ENCODE measurements around the gene MAT2A.
A peak's percentile ranks its signal among the peaks of the same experiment; 100 is the strongest.
"Not testable (repeated sequence)": the region's sequence is repeated elsewhere in the genome, so short reads cannot be mapped to it uniquely, and the experiment has no call there.

The MAT2A gene

DNA sequence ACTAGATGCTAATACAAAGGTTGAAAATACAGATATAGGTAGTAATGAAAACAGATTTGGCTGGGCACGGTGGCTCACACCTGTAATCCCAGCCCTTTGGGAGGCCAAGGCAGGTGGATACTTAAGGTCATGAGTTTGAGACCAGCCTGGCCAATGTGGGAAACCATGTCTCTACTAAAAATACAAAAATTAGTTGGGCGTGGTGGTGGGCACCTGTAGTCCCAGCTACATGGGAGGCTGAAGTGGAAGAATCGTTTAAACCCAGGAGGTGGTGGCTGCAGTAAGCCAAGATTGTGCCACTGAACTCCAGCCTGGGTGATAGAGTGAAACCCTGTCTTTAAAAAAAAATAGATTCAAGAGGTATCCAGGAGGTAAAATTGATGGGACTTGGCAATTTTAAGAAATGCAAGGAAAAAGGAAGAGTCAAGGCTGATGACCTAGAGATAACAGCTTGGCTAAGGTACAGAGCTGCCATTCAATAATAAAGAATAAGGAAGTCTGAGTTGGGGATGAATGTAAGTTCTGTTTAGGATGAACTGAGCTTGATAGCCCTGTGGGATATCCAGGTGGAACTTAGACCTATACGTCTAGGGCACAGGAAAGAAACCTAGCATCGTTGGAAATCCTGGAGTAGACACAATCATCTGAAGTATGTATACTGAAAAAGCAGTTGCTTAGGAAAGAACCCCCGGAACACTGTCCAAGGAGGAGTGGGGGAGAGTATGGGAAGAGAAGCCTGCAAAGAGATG lies 9.1 kb downstream of the MAT2A start:
- DNase-seq, result no peak

DNA sequence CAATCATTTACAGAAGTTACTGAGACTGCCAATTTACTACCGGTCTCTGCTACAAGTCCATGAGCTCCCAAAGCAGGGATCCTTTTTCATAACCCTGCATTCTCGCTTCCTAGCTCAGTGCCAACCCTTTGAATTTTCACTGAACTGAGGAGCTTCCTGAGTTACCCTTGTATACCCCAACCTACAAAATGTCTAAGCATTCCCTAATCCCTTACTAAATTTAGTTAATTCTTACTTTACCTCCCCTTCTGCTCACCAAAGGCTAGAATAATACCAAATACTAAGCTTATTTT lies 9.6 kb downstream of the MAT2A start:
- no peak for DNase-seq

DNA sequence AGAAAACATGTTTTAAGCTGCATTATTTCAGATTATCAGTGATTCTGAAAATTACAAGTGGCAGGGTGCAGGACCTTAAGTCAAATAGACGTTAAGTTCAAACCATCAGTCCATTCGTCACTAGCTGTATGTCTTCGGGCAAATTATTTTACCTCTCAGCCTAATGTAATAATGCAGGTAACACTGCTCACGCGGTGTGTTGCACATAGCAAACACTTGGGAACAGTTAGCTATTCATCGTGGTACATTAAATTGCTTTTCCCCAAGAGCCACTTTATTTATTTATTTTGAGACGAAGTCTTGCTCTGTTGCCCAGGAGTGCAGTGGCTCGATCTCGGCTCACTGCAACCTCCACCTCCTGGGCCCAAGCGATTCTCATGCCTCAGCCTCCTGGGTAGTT lies 10.1 kb downstream of the MAT2A start:
- no peak for DNase-seq

DNA sequence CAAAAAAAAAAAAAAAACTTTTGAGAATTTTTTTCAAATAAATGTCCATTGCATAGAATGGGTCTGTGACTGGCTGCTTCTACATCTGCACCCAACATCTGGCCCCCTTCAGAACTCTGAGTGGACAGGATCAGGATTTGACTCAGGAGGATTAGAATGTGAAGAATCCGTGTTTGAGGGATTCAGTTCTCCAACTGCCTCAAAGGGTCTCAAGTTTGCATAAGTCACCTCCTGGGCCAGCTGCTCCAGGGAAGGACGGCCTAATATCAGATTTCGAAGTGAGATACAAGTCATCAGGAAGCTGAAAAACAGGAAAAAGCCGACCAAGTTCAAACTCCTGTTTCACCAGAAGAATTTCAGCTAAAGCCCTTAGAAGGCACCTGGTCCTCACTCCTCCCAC lies 10.9 kb downstream of the MAT2A start:
- DNase-seq, result no peak

DNA sequence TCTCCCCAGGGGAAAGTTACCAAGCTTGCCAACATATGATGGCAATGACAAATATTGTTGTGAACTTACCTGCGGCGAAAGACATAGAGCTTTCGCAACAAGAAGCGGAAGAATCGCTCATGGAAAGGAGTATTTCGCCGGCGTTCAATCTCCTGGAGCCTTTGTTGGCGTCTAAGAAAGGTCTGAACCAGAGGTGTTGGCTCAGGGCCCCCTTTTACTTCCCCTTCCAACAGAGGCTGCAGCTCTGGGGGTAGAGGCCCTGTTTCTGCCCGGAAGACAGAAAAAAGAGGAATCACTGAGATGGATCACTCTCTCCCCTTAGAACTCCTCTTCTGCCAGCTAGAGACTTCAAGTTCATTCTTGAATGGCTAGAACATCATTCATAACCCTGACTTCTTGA lies 11.5 kb downstream of the MAT2A start:
- no peak for DNase-seq

DNA sequence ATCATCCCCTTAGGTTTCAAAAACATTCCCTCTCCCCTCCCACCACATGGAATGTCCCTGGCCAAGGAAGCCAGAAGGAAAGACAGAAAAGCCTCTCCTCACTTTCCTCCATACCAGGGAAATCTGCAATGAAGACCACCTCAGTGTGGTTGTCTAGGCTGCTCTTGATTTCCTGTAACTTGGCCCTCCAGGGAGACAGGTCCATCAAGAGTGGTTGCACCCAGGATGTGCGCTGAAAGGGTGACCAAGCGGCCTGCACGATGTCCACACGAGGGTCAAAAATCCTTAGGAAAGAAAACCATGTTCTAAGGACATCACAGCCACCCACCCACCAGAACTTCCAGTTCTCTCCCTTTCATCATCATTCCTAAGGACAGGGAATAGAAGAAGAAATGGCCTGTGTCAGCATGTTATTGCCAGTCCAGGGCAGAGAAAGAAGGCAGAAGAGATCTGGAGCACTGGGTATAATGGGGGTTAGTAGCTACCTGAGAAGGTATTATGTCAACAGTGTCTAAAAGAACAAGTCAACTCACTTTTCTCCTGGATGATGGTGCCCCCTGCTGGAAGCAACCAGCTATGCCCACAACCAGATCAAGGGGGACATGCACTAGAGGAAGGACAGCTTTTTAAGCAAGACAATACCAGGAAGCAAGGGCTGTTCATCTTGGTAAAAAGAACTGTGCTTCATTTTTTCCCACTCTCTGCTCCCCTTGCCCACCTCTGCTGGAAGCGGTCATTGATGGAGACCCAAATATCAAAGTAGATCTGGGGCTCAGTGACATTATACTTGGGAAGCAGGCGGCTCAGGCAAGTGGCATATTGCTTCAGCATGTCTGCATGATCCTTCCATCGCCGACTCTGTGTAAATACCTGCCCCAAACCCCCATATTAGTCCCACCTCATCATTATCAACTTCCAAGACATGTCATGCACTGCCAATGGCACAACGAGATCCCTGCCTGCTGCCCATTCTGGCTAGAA lies 13.0 kb downstream of the MAT2A start:
- DNase-seq, result peak; percentile 89

DNA sequence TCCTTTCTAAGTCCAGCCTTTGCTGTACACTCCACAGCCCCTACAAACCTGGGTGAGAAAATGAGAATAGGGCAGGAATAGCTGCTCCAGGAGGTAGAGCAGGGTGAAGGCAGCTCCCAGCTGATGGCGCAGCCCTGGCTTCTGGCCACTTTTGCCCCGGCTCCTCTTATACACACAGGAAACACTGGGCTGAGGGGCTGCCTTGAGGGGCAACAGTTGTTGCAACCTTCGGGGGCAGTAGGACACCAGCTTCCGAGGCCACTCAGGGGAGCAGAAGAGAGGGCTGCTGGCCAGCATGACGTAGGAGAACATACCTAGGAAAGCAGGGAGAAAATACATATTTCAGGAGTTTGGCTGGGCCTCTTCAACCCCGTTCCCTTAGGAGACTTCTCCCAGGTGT lies 14.2 kb downstream of the MAT2A start:
- no peak for DNase-seq

DNA sequence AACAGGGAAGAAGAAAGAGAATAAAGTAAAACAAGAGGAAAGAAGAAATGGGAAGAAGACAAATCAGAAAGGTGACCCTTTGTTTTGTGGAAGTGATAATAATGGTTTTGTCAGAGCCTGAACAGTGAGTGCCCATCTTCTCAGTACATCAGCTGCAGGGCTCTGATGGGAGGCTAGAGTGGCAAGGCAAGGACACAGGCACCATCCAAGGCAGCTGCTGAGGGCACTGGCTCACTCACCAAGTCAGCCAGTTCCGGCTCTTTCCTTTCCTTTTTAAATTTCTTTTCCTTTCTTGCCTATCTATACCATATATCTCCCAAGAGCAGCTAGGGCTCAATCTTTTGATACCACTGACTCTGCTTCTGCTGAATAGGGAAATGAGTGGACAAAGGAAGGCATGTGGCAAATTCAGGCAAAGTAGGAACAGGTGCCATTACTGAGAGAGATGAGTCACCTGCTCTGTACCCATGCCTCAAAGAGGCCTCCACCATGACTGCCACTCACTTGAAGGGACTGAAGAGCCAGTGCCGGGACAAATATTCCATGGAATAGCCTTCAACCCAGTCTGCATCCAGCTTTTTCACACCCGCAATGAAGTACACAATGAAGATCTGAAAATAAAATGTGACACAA lies 16.1 kb downstream of the MAT2A start:
- no peak for DNase-seq

DNA sequence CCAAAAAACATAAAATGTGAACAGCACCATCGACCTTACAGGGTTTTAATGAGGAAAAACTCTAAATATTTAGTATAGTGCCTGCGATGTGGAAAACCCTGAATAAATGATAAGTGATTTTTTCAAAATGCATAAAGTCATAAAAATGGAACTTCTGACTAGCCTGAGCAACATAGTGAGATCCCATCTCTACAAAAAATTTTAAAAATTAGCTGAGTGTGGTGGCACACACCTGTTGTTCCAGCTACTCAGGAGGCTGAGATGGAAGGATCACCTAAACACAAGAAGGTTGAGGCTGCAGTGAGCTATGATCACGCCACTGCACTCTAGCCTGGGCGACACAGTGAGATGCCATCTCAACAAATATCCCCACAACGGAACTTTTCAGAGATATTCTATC lies 18.2 kb downstream of the MAT2A start:
- no peak for DNase-seq

DNA sequence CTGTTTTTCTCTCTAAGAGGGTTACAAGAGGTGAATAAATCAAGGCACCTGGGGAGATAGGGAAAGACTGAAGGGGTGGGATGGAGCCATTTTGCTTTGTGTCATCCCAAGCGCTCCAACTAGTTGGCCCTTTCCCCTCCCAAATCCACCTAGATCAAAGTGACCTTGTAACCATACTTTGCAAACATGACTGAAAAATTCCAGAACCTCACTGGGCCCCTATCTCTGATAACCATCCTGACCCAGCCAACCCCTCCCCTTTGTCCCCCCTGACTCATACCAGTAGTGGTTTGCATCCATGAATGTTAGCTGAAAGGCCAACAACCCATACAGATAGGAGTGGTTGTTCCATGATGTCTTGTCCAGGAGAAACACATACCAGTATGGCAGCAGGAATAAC lies 19.2 kb downstream of the MAT2A start:
- no peak for DNase-seq

DNA sequence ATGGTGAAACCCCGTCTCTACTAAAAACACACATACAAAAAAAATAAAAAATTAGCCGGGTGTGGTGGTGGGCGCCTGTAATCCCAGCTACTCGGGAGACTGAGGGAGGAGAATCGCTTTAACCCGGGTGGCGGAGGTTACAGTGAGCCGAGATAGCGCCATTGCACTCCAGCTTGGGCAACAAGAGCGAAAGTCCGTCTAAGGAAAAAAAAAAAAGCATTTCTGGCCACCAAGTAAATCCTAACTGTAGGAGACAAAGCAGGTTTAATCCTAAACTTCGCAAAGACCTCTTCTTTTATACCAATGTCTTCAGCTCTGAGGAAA lies 21.4 kb downstream of the MAT2A start:
- not testable (repeated sequence) for DNase-seq

DNA sequence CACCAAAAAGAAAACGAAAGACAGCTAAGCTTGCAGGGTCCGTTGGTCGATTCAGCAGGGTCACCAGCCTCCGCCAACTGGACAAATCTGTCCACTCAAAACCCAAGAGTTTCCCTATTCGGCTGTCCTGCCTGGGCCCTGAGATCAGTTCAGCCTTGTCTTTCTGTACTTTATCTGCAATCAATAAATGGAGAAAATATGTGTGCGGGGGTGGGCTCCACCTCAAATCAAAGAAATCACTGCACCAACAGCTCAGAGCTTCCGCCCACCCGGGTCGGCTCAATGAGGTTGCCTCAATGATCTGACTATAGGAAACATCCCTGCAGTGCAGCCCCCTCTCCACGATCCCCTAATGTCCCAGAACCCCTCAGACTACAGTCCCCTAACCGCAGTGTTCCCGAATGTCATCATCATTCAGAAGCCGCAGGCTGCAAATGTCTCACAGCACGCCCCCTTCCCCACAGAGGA lies 21.9 kb downstream of the MAT2A start:
- DNase-seq, result no peak

DNA sequence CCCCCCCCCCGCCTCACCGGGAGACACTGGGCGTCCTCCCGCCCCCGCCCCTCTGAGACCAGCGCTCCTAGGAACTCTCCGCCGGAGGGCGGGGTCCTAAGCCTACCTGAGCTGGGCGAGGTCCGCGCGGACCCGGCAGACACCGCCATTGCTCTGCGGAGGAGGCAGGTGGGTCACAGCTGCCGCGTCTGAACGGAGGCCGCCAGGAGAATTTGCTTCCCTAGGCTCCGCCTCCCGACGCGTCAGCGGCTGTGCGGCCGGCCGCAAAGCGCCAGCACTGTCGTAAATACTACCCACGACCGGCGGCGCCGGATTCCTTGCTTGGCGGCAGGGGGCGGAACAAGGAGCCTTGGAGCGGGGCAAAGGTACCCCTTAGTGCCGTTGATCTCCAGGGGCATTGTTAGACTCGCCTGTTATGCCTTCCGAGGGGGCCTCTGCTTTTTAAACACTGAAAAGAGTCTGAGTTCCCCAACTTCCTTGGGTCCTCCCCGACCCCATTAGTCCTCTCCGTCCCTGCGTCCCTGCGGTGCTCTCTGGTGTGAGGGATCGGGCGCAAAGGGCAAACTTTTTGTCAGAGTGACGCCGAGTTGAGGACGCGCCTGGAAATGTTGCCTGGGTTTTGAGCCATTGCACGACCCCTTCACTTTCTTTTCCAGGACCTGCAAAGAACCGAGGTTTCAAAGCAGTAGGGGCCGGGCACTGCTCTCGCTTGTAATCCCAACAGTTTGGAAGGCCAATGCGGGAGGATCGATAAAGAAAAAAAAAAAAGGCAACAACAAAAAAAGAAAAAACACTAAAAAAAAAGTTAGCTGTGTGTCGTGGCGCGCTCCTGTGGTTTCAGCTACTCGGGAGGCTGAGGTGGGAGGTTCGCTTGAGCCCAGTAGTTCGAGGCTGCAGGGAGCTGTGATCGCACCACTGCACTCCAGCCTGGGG lies 22.6 kb downstream of the MAT2A start, which contains the start of gene GGCX:
Gene GGCX (minus strand): TSS at position 214 of the 933 bp plus-strand sequence. CDS start 65 bp downstream, at position 149.
- peak; percentile 98 for DNase-seq

DNA sequence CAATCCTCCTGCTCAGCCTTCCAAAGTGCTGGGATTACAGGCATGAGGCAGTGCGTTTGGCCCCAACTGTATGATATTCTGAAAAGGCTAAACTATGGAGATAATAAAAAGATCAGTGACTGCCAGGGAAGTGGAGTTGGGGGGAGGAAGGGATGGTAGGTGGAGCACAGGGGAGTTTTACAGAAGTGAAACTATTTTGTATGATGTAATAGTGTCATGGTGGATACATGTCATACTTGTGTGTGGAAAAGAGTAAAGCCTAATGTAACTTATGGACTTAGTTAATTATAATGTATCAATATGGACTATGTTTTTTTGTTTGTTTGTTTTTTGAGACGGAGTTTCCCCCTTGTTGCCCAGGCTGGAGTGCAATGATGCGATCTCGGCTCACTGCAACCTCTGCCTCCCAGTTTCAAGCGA lies 25.2 kb downstream of the MAT2A start:
- DNase-seq, result no peak

DNA sequence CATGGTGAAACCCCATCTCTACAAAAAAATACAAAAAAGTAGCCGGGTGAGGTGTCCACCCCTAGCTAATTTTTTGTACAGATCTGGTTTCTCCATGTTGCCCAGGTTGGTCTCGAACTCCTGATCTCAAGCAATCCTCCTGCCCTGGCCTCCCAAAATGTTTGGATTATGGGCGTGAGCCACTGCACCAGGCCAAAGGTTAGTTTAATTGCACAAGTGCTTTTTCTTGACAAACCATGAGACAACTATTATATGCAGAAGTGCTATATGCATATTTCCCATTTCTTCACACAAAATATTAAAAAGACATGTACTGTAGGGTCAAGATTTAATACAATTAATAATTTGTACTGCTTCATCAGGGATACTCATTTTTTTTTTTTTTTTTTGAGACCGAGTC lies 27.3 kb downstream of the MAT2A start:
- DNase-seq, result no peak

DNA sequence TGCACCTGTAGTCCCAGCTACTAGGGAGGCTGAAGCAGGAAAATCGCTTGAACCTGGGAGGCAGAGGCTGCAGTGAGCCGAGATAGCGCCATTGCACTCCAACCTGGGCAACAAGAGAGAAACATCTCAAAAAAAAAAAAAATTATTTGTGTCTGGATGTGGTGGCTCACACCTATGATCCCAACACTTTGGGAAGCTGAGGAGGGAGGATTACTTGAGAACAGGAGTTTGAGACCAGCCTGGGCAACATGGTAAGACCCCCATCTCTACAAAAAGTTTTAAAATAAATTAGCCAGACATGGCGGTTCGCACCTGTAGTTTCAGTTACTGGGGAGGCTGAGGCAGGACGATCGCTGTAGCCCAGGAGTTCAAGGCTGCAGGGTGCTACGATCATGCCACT lies 36.8 kb downstream of the MAT2A start:
- DNase-seq, result no peak

DNA sequence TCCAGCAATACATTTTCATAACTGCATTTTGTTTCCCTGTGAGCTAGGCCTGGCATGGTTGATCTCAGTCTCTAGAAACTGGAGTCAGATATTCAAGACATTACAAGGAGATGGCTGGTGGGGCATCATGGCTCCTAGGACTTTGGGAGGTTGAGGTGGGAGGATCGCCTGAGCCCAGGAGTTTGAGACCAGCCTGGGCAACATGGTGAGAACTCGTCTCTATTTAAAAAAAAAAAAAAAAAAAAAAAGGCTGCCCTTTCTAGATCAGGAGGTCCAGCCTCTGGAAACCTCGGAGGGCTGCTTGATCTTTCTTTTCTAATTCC lies 38.1 kb downstream of the MAT2A start:
- DNase-seq, result no peak

DNA sequence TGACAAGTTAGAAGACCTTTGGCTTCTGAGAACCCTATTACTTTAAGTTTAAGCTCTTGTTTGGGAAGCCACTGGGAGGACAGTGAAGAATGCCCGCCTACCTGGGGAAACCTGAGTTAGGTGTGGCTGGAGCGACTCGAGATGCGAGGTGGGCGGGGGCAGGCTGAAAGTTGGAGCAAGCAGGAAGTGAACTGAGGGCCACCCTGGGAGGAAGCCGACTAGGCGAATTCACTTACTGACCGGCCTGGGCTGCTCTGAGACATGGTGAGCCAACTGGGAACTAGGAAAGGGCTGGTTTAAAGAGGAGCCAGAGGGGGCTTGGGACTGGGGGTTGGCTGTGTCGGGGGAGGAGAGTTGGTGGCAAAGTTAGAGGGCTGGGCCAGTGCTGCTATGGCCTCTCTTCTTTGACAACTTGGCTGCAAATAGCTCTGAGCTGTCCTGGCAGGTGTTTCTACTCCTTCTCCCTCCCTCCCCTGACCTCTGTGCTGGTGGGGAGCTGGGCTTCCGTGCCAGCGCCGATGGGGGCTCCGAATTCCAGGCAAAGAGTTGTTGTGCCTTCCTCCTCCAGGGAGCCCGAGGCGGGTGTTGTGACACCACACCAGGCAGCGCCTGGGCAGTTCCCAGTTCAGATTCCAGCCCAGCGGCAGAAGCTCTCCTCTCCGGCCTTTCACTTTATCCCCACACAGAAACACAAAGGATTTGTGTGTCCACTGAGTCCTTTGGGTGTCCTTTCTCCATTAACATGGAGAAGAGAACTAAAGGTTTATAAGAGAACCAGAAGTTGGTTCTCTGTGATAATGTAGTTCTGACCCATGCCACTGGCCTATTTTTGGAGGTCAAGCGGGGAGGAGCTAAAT lies 38.6 kb downstream of the MAT2A start, which contains the start of gene VAMP8:
Gene VAMP8 (plus strand): TSS at position 201 of the 857 bp plus-strand sequence. CDS start 61 bp downstream, at position 262.
- peak; percentile 71 for DNase-seq

DNA sequence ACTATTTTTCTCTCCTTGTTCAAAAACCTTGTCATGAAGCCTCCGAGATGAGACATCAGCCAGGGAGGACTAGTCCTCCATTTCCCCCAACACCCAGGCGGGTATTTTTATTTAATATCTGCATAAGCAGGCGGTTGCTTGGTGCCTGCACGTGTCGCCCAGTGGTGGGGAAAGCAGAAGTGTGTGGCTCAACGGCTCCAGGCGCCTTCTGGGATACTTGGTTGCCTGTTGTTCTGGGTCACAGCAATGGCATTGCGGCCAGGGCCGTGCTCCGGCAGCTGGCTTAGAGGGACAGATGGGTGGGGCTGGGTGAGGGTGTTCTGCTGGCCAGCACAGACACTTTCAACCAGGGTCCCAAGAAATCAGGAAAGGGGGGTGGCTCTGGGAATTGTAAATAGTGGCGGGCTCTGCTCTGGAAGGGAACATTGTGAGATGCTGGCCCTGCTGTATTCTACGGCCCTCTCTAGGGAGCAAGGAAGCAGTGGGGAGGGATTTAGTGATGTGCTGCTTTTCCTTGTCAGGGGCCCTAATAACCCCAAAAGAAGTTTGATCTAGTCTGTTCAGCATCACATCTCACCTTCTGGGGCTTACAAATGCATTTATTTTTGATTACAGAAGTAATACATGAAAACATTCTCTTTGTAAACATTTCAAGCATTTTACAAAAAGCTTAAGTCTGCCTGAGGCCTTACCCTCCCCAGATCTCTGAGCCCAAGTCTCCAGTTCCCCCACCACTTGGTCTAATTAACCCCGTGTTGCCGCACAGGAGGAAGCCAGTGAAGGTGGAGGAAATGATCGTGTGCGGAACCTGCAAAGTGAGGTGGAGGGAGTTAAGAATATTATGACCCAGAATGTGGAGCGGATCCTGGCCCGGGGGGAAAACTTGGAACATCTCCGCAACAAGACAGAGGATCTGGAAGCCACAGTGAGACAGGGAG lies 39.5 kb downstream of the MAT2A start:
- no peak for DNase-seq

DNA sequence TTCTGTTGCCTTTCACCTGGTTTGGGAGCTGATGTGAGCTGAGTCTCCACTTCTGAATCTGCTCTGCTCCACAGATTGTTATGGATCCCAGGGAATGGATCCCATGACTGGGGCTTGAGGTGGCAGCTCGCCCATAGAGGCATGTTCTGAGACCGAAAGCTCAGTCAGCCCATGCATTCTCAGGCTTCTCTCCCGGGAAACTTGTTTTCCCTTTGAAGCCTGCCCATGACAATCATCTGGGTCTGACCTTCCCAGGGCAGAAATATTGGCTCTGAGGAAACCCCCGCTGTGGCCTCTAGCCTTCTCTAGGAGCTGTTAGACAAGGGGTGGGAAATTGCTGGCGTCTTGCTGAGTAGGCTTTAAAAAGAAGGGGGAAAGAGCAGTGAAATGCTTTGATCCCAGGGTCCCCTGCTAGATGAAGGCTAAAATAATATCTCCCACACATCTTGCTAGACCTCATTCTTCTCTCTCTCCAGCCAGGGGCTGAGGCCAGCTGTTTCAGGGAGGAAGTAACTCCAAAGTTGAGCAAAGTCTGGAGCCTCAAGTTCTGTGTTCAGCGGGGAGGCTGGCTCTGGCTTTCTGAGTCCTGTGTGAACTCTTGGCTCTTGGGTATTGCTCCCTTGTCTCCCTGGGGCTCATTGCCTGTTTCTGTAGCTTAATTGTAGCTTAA lies 40.4 kb downstream of the MAT2A start:
- no peak for DNase-seq

Data from activated CD4-positive, alpha-beta T cell treated with anti-CD3 and anti-CD28 coated beads, Interleukin-2, Interleukin-6, amounts not matched to agents 100 ng/mL and 50 ng/mL, durations not matched to agents 16 hours and 8 hours (primary cell).